GM23338 (cell line): Measurements from ENCODE around the gene NHSL1.

Source experiments
- CREB1 ChIP-seq: fragments of 250-450 bp; sonication (Bioruptor Pico); IDR thresholded peaks from 2 replicates; pipeline ENCODE4 v1.5.0; 2020; ENCODE audit warnings: low read depth, mild to moderate bottlenecking, moderate library complexity
- EZH2 ChIP-seq: fragments of 200-600 bp; sonication (generic); IDR thresholded peaks from one replicate; pipeline ENCODE4 v1.8.0; 2017; ENCODE audit warnings: antibody characterized with exemption, mild to moderate bottlenecking, low read depth; ENCODE audit not compliant: unreplicated experiment
- EZH2phosphoT487 ChIP-seq: fragments of 200-600 bp; sonication (generic); IDR thresholded peaks from one replicate; pipeline ENCODE4 v1.8.1; 2018; ENCODE audit warnings: antibody characterized with exemption; ENCODE audit not compliant: unreplicated experiment
- NANOG ChIP-seq: IDR thresholded peaks from 2 replicates; pipeline ENCODE4 v1.6.1; 2016; ENCODE audit warnings: antibody characterized with exemption, borderline replicate concordance
- POLR2AphosphoS5 ChIP-seq: IDR thresholded peaks from 2 replicates; pipeline ENCODE4 v1.6.1; 2016; ENCODE audit warnings: antibody characterized with exemption, low read depth
- ZNF114 ChIP-seq: fragments of 250-450 bp; sonication (Bioruptor Pico); IDR thresholded peaks from 2 replicates; pipeline ENCODE4 v1.5.0; 2020; ENCODE audit warnings: mild to moderate bottlenecking, moderate library complexity
- TF ChIP-seq, protein P1 (sequence below), 2 experiments: fragments of 200-600 bp in 1 of 2; sonication (generic) in 1 of 2; conservative IDR thresholded peaks; 2 replicates each; pipeline versions ENCODE4 v1.5.1 to v1.6.1; 2016 to 2017; ENCODE audit warnings: antibody characterized with exemption in 2 of 2, low read depth in 2 of 2, mild to moderate bottlenecking in 2 of 2, moderate library complexity in 1 of 2
- TF ChIP-seq, protein P2 (sequence below): IDR thresholded peaks from one replicate; pipeline ENCODE4 v1.6.1; 2018; ENCODE audit warnings: antibody characterized with exemption; ENCODE audit not compliant: unreplicated experiment
- TF ChIP-seq, protein P3 (sequence below): IDR thresholded peaks from 2 replicates; pipeline ENCODE4 v1.6.1; 2016; ENCODE audit warnings: antibody characterized with exemption

DNA sequence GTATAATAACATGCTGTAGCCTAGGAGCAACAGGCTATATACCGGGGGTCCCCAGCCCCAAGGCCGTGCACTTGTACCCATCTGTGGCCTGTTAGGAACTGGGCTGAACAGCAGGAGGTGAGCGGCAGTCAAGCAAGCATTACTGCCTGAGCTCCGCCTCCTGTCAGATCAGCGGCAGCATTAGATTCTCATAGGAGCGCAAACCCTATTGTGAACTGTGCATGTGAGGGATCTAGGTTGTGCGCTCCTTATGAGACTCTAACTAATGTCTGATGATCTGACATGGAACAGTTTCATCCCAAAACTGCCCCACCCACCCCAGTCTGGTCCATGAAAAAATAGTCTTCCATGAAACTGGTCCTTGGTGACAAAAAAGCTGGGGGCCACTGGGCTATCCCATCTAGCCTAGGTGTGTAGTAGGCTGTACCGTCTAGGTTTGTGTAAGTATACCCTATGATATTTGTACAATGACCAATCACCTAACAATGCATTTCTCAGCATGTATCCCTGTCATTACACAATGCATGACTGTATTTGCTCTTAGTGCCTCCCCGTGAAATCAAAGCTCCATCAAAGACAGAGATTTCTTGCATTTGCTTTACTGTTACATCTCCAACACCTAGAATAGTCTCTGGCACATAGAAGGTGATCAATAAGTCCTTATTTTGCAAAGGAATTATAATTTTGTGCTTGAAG, 30.8 kb downstream of the NHSL1 start:
- TF ChIP-seq, protein P1, sequence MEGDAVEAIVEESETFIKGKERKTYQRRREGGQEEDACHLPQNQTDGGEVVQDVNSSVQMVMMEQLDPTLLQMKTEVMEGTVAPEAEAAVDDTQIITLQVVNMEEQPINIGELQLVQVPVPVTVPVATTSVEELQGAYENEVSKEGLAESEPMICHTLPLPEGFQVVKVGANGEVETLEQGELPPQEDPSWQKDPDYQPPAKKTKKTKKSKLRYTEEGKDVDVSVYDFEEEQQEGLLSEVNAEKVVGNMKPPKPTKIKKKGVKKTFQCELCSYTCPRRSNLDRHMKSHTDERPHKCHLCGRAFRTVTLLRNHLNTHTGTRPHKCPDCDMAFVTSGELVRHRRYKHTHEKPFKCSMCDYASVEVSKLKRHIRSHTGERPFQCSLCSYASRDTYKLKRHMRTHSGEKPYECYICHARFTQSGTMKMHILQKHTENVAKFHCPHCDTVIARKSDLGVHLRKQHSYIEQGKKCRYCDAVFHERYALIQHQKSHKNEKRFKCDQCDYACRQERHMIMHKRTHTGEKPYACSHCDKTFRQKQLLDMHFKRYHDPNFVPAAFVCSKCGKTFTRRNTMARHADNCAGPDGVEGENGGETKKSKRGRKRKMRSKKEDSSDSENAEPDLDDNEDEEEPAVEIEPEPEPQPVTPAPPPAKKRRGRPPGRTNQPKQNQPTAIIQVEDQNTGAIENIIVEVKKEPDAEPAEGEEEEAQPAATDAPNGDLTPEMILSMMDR (conservative IDR thresholded peaks at IDR 0.05; ENCODE audit: low read depth in 2 of 2), result no peak
- TF ChIP-seq POLR2AphosphoS5 (no peak), NANOG (no peak), EZH2 (no peak), EZH2phosphoT487 (no peak), CREB1 (CRISPR knock-in tag) (no peak), ZNF114 (no peak)
- TF ChIP-seq, protein P2, sequence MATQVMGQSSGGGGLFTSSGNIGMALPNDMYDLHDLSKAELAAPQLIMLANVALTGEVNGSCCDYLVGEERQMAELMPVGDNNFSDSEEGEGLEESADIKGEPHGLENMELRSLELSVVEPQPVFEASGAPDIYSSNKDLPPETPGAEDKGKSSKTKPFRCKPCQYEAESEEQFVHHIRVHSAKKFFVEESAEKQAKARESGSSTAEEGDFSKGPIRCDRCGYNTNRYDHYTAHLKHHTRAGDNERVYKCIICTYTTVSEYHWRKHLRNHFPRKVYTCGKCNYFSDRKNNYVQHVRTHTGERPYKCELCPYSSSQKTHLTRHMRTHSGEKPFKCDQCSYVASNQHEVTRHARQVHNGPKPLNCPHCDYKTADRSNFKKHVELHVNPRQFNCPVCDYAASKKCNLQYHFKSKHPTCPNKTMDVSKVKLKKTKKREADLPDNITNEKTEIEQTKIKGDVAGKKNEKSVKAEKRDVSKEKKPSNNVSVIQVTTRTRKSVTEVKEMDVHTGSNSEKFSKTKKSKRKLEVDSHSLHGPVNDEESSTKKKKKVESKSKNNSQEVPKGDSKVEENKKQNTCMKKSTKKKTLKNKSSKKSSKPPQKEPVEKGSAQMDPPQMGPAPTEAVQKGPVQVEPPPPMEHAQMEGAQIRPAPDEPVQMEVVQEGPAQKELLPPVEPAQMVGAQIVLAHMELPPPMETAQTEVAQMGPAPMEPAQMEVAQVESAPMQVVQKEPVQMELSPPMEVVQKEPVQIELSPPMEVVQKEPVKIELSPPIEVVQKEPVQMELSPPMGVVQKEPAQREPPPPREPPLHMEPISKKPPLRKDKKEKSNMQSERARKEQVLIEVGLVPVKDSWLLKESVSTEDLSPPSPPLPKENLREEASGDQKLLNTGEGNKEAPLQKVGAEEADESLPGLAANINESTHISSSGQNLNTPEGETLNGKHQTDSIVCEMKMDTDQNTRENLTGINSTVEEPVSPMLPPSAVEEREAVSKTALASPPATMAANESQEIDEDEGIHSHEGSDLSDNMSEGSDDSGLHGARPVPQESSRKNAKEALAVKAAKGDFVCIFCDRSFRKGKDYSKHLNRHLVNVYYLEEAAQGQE, result no peak
- TF ChIP-seq, protein P3, sequence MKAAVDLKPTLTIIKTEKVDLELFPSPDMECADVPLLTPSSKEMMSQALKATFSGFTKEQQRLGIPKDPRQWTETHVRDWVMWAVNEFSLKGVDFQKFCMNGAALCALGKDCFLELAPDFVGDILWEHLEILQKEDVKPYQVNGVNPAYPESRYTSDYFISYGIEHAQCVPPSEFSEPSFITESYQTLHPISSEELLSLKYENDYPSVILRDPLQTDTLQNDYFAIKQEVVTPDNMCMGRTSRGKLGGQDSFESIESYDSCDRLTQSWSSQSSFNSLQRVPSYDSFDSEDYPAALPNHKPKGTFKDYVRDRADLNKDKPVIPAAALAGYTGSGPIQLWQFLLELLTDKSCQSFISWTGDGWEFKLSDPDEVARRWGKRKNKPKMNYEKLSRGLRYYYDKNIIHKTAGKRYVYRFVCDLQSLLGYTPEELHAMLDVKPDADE, result no peak
